CD4-positive, alpha-beta T cell treated with Interleukin-4 for 1 hour (primary cell): ENCODE measurements around the gene DPEP1.
"Not testable (repeated sequence)": the region's sequence is repeated elsewhere in the genome, so short reads cannot be mapped to it uniquely, and the experiment has no call there.

Experiments used
- DNase-seq, 2 donors: peaks; one replicate each; pipeline ENCODE4 v3.0.0-alpha.2; 2020 to 2022

The DPEP1 gene

DNA sequence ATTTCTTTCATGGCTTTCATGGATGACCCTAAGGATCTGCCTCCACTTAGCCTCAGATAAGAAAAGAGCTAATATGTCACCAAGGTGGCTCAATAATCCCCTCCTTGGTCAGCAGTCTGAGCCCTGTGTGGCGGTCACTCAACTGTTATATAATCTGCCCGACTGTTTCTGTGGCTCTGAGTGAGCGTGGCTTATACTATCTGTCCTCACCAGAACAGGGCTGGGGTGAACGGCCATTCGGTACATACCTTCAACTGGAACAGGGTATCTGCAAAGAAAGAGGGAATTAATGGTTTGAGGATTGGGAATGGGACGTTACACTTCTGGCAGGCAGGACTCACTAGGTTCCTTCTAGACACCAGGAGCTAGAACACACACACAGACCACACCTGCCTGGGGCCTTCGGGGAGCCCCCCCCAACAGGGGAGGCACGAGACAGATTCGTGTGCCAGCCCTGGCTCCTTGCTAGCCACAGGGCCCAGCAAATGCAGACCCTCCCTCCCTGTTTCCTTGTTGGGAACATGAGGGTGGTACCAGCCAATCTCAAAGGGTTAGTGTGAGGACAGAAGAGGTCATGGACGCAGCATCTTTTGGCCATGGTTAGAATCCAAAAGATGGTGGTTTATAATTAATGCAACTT, 40.3 kb downstream of the DPEP1 start:
- DNase-seq = no peak

DNA sequence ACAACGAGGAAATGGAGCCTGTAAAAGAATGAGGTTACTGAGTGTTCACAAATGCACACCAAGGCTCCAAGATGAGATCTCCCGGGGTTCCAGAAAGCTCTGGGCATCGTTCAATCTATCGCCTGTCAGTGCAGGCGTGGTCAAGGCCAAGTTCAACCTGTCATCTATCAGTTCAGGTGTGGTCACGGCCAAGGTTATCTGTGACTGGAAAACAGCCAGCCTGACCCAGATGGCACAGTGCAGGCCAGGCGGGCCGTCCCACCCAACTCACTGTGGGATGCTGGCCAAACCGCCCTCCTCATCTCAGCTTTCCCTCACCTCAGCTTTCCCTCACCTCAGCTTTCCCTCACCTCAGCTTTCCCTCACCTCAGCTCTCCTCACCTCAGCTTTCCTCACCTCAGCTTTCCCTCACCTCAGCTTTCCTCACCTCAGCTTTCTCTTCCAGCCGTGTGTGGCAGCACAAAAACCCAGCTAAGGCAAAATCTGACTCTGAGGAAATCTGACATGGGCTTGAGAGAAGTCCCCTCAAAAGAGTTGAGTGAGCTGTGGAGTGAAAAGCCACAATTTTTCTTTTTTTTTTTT, 41.7 kb downstream of the DPEP1 start:
- DNase-seq = no peak

DNA sequence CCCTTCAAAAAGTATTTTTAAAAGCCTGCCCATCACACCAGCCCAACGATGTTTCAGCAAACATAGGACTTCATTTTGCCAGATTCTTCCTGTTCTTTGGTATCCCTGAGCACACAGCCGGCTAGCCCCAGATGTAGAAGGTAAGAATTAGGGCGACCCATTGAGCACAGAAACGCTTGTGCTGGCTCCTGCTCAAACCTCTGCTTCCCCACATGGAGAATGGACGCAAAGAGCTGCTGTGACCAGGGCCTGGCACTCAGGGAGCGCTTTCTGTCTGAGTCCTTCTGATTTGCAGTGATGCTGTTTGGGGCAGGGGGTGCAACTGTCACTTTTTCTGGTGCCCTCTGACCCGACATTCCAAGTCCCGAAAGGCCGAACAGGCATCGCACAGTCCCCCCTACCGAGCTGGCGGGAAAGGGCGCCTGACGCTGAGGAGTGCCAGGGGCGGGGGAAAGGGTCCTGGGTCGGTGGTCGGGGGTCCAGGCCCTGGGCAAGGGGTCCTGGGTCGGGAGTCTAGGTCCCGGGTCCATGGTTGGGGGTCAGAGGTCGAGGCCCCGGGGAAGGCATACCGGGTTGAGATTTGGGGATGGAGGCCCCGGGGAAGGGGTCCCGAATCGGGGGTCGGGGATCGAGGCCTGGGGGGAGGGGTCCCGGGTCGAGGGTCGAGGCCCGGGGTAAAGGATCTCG, 43.1 kb downstream of the DPEP1 start:
- DNase-seq = no peak

DNA sequence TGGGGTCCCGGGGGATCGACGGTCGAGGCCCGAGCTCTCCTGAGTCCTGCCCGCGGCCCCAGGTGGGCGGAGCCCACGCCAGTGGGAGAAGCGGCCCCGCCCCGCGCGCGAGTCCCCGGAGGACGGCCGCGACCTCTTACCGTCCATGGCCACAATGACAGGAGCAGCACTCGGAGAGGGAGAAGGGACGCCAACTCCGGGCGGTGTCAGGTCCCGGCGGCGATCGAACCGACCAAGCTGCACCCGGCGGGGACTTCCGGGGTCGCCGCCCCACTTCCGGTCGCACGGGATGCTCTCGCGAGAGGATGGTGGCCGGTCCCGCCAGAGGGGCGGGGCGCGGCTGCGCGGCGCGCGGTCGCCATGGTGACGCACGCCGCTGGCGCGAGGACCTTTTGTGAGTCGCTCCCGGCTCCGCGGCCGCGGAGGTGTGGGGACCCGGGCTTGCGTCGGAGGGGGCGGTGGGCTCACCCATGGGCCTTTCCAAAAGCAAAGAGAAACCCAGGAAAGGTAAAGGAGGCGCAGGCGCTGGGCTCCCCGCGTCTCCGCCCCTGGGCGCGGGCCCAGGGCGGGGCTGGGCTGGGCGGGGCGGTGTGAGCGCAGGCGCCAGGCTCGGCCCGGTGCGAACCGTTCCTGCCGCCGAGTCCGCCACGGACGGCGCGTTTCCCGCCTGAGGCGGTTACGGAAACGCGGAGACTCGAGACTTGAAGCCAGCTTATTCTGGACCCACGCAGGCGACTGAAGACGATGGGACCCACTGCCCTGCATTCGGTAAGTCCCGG, 44.2 kb downstream of the DPEP1 start, which contains the start of the genes CHMP1A and SPATA33:
Gene CHMP1A, minus strand, starts transcription at position 267 of the 779 bp plus-strand sequence. Its CDS starts 120 bp downstream, at position 147.
Gene SPATA33, plus strand, starts transcription at position 395 of the 779 bp plus-strand sequence. Its CDS starts 76 bp downstream, at position 471.
- peak; percentile 91 to 93 for DNase-seq

DNA sequence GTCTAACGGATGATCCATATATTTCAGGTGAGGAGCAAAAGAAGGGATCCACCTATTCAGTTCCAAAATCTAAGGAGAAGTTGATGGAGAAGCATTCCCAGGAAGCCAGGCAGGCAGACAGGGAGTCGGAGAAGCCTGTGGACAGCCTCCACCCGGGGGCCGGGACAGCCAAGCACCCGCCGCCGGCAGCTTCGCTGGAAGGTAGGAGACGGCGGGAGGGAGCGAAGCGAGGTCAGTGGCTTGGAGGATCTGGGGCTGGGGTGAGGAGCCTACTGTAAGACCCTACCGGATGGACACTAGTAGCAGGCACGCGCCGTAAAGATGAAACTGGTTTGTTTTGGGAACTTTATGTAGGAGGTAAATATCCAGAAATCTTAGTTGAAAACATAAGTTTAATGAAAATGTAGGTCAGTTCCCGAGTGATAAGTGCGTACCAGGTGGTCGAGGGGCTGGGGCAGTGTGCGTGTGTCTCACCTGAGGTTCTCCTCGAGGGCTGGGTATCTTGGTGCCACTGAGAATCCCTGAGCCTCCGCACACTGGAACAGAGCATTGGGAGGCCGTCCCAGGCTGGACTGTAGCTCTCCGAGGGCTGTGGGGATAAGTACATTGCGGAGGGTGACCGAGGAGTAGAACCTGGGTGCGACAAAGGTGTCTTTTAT, 44.9 kb downstream of the DPEP1 start:
- no peak for DNase-seq

DNA sequence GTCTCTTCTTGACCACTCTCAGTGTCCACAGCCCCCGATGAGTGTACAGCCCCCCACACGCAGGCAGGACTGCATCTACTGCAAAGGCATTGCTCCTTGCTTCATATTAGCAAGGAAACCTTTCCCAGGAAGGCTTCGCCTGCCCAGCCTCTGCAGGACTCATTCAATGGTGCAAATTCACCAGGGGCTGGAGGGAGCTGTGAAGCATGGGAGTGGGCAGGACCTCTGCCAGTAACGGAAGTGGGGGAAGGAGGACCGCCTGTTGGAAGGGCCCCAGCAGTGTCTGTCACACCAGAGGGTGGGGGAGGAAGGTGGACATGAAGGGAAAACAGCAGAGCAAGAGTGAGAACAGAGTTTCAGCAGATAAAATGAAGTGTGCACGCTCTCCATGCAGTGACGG, 46.7 kb downstream of the DPEP1 start:
- no peak for DNase-seq

DNA sequence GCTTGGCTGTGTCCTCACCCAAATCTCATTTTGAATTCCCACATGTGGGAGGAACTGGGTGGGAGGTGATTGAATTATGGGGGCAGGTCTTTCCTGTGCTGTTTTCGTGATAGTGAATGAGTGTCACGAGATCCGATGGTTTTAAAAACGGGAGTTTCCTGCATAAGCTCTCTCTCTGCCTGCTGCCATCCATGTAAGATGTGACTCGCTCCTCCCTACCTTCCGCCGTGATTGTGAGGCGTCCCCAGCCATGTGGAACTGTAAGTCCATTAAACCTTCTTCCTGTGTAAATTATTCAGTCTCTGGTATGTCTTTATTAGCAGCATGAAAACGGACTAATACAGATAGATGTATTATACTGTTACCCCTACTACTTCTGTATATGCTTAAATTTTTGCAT, 47.8 kb downstream of the DPEP1 start:
- DNase-seq = no peak

DNA sequence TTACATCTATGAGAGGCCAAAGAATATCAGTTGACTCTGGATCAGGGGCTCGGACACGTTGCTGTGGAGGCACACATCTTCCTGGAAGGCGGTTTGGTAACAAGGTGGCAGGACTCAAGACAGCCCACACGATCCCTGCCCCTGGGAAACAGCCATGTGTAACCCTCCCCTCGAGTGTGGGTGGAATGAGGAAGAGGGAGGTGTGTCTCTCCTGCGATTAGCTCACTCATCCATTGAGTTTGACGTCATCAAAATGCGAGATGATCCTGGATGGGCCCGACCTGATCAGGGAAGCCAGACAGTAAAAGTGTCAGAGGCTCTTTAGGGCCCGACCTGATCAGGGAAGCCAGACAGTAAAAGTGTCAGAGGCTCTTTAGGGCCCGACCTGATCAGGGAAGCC, 50.8 kb downstream of the DPEP1 start:
- DNase-seq = not testable (repeated sequence)

DNA sequence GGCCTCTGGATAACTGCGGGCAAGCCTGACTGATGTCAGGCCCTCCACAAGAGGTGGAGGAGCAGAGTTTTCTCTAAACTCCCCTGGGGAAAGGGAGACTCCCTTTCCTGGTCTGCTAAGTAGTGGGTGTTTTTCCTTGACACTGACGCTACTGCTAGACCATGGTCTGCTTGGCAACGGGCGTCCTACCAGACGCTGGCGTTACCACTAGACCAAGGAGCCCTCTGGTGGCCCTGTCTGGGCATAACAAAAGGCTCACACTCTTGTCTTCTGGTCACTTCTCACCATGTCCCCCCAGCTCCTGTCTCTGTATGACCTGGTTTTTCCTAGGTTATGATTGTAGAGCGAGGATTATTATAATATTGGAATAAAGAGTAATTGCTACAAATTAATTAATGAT, 53.6 kb downstream of the DPEP1 start:
- DNase-seq = peak; percentile 8 to 23

DNA sequence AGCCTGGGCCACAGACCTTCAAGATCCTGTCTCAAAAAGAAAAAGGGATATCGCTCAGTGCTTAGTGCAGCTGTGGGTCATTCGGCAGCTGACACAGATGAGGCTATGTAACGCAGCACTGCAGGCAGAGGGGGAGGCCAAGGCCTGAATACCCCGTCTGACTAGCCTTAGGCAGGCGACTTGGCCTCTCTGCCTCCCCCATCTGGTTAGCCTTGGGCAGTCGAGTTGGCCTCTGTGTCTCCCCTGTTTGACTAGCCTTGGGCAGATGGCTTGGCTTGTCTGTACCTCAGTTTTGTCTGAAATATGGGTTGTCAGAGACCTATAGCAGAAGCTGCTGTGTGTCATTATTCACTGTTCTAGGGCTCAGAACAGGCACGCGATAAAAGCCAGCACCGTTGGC, 54.2 kb downstream of the DPEP1 start:
- DNase-seq = no peak

DNA sequence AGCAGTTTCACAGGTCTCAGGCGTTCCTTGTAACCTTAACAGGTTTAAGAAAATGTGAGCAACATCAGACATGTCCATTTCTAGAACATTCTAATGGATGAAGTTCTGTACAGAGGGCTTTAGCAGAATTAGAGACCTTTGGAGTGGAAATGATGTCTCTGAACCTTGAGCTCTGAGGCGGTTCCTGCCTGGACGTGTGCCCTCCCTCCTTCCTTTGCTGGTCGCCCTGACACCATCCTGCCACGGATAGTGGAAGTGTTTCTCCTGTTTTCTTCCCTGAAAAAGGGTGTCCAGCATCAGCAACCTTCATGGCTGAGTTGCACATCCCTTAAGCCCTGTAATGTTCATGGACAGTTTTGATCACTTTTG, 55.3 kb downstream of the DPEP1 start:
- DNase-seq = no peak

DNA sequence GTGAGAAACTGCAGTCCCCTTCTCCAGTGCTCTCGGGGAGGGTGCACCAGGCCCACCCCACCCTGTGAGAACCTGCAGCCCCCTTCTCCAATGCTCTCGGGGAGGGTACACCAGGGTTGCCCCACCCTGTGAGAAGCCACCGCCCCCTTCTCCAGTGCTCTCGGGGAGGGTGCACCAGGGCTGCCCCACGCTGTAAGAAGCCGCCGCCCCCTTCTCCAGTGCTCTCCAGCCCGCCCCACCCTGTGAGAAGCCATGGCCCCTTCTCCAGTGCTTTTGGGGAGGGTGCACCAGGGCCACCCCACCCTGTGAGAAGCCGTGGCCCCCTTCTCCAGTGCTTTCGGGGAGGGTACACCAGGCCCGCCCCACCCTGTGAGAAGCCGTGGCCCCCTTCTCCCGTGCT, 56.3 kb downstream of the DPEP1 start:
- DNase-seq = no peak

DNA sequence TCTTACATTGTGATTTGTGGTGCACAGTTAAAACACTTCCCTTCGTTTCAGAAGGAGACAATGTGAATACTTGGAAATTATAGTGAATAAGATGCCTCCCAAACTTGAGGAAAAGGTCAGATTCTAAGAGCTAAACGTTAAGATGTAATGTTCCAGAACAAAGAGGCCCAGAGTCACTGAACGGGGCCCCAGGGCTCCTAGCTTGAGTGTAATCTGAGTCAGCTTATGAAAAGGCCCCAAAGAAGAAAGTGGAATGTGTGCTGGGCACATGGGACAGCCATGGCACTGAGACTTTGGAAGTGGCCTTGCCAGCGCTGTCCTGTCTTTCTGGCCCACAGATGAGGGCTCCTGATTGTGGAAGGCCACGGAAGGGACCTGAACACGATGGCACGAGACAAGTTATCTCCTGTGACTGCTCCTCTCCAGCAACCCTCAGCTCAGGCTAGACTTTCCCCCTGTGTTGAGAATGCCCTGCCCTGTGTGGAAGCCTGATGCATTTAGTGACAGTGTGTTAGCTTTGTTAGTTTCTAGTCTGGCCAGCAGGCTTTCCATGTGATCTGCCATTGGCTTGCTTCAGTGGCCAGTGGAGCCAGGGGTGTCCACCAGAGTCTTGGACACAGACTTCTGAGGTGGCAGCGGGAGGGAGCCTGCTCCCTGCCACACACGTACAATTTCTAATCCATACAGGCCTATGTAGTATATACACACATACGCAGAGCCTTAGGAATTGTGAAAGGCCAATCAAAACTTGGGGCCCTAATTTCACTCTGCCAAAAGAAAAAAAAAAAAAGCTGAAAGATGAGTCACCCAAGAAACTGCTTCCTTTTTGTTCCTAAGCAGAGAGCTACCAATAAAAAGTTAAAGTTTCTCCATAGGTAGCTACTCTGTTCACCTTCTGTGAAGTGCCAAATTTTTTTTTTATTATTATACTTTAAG, 57.3 kb downstream of the DPEP1 start:
- no peak for DNase-seq

DNA sequence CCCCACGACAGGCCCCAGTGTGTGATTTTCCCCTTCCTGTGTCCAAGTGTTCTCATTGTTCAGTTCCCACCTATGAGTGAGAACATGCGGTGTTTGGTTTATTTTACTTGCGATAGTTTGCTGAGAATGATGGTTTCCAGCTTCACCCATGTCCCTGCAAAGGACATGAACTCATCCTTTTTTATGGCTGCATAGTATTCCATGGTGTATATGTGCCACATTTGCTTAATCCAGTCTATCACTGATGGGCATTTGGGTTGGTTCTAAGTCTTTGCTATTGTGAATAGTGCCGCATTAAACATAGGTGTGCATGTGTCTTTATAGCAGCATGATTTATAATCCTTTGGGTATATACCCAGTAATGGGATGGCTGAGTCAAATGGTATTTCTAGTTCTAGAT, 58.1 kb downstream of the DPEP1 start:
- not testable (repeated sequence) for DNase-seq

DNA sequence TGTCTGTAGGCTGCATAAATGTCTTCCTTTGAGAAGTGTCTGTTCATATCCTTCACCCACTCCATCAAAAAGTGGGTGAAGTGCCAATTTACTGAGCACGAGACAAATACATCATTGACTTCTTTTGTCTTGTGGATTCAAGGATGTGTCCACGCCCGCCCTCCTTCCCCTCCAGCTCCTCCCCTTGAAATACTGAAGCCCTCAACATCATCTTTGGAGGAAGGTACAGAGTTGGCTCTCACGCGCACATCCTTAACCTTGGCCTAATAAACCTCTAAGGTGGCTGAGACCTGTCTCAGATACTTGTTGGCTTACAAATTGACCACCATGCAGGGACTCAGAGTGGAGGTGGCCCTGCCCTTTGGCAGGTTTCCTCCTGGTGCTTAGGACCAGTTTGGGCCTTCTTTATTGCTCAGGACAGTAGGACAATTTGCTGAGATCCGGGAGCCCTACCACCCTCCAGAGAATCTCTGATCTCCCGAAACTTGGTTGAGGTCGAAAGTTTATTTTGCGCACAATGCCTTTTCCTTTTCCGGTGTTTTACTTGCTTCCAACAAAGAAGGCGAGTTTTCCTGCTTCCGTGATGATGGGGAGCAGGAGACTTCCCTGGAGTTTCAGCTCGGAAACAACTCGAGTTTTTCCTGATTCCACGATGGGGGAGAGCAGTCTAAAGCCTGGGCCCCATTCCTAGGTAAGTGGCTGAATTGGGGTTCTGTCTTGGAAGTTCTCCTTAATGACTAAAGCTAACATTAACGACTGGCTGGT, 58.9 kb downstream of the DPEP1 start:
- DNase-seq = no peak

DNA sequence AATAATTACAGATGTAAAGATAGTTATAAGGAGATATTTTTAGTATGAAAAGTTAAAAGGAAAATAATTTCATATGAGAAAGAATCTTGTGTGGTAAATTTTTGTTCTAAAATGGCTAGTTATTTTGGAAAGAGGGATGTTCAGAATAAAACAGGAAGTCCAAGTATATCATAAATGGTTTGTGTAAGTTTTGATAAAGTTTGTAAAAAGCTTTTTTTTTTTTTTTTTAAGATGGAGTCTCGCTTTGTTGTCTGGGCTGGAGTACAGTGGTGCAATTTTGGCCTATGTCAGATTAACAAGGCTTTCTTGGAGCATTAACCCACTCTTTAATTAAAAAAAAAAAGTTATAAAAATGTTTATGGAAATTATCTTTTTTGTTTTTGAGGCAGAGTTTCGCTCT, 64.8 kb downstream of the DPEP1 start:
- no peak for DNase-seq

DNA sequence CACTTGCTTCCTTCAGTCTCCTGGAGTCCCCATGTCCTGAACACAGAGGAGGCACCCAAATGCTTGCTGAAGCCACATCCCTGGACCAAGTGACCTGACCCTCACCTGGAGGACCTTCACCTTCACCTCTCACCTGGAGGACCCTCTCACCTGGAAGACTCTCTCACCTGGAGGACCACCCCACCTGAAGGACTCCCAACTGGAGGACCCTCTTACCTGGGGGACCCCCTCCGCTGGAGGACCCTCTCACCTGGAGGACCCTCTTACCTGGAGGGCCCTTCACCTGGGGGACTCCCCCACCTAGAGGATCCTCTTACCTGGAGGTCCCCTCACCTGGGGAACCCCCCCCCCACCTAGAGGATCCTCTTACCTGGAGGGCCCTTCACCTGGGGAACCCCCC, 72.5 kb downstream of the DPEP1 start:
- DNase-seq = no peak

DNA sequence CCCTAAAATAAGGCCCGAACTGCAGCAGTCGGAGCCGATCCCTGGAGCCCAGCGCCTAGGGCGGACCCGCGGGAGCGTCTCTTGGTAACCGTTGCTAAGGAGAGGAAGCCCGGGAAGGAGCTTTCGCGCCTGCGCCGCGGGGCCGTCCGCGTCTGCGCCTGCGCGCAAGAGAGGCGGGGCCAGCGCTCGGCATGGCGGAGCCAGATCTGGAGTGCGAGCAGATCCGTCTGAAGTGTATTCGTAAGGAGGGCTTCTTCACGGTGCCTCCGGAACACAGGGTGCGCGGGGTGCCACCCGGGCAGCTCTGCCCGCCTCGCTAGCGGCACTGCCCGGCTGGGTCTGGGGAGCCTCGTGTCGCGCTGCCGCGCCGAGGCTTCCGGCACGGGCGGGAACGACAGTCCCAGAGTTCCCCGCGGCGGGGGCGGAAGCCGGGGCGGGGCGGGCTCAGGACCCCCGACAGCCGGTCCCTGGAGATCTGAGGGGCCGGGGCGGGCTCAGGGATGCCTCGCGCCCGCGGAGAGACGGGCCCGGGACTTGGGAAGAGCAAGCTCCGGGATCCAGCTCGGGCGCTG, 73.2 kb downstream of the DPEP1 start, which contains the start of gene CDK10:
Gene CDK10, plus strand, starts transcription at position 170 of the 572 bp plus-strand sequence. Its CDS starts 22 bp downstream, at position 192.
- DNase-seq = peak; percentile 88 to 90

DNA sequence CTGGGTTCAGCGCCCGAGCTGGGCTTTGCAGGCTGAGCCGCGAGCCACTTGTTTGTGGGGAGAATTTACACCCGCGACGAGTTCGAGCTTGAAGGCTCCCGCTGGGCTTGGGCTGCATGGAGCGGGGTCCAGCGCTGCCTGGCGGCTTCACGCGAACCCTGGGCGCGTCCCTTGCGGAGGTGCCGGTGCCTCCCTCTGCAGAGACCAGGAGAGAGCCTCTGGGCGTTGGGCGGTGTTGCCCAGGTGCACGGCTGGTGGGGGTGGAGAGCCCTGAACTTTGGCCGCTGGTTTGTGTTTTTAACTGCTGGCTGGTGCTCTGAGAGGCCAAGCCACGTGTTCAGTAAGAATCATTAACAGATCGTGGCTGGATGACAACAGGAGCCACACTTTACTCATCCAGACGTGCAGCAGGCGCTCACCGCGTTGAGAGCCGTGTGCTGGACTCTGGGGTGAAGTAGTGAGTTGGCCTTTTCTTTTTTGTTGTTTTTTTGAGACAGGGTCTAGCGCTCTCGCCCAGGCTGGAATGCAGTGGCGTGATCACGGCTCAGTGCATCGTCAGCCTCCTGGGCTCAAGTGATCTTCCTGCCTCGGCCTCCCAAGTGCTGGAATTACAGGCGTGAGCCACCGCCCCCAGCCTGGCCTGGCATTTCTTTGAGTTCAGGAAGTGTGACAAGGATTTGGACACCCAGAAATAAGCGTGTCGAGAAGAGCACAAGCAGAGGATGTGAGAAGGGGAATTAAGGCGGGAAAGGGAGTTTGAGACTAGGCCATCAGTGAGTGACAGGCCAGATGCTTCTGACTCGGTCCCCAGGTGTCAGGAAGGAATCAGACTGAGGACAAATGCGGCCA, 73.9 kb downstream of the DPEP1 start:
- DNase-seq = no peak
